Esophagus muscularis mucosa (tissue), 4 donors: ENCODE measurements around the gene OR7G2. TPM values are rescaled to one million over a fixed set of nuclear protein-coding genes. Genes with fewer than 3 reads are reported as not detected.

Experiments used
- DNase-seq: peaks from one replicate; pipeline ENCODE4 v3.0.0-alpha.2; 2017; ENCODE audit errors: extremely low spot score
- H3K27ac ChIP-seq, 4 donors: fragments of 200-600 bp; sonication (generic); replicated peaks in 1 of 4; 1 replicate in 3 of 4; 2 replicates in 1 of 4; pipeline ENCODE4 v1.5.1; 2016 to 2019; ENCODE audit warnings: mild to moderate bottlenecking in 1 of 4
- H3K27me3 ChIP-seq, 4 donors: fragments of 200-600 bp; sonication (generic); one replicate each; pipeline versions ENCODE4 v1.5.1 to v1.6.0; 2016 to 2019
- H3K36me3 ChIP-seq, 4 donors: fragments of 200-600 bp; sonication (generic); one replicate each; pipeline ENCODE4 v1.5.1; 2016 to 2019
- H3K4me1 ChIP-seq, 4 donors: fragments of 200-600 bp; sonication (generic); one replicate each; pipeline ENCODE4 v1.5.1; 2016 to 2019
- H3K4me3 ChIP-seq, 4 donors: fragments of 200-600 bp; sonication (generic); 1 replicate in 2 of 4; 2 replicates in 2 of 4; pipeline ENCODE4 v1.5.1; 2016 to 2019; ENCODE audit warnings: mild to moderate bottlenecking in 4 of 4, moderate library complexity in 1 of 4
- H3K9me3 ChIP-seq, 4 donors: fragments of 200-600 bp; sonication (generic); 1 replicate in 3 of 4; 2 replicates in 1 of 4; pipeline ENCODE4 v1.5.1; 2016 to 2019
- POLR2AphosphoS5 ChIP-seq, 2 donors: sonication (generic); formaldehyde crosslinking; IDR thresholded peaks; one replicate each; pipeline ENCODE4 v1.6.1; 2017; ENCODE audit warnings: antibody characterized with exemption in 2 of 2
- WGBS: methylation state at CpG from one replicate; pipeline ENCODE4 v1.1.5; 2018; 5-methylcytosine and 5-hydroxymethylcytosine counted together
- intact Hi-C: fragments of 100-400 bp; cut with DNase I; formaldehyde crosslinking; loops from one replicate; pipeline ENCODE4 v1.15.1; 2023
- small RNA-seq, 3 donors: library from RNA; depleted of rRNA; stranded (forward); fragments of <200 nt; gene quantifications; one replicate each; pipeline ENCODE3, GENCODE V24; 2016
- total RNA-seq, 4 donors: library from RNA; depleted of rRNA; stranded (reverse); fragments of >200 nt; gene quantifications; one replicate each; pipeline versions ENCODE4 v1.1.0 to v1.2.1, GENCODE V29; 2016

OR7G2 gene
- total RNA-seq, 4 donors from 2014 or later = not detected

GRCh38 chr19:9052894-9053293, 54.4 kb downstream of the OR7G2 start:
- no peak for DNase-seq
- 84% methylated on average over 4 of the region's 4 CpGs for WGBS
- intact Hi-C loops = no loop called here
- Histone ChIP-seq H3K4me1 (no peaks in the 10 kb centered on the region), H3K36me3 (no peaks in the 10 kb centered on the region), H3K27ac (no peak overlapping the region), H3K9me3 (no peaks in the 10 kb centered on the region), H3K4me3 (no peak overlapping the region), H3K27me3 (no peaks in the 10 kb centered on the region)
- no peak for TF ChIP-seq POLR2AphosphoS5 (IDR thresholded peaks at IDR 0.05)

Small RNA genes within 50 kb of the gene (small RNA-seq; reads per million reads assigned to genes)
- 0 reads per million in 3 donors for gene OR1M4P

Other genes starting within 250 kb of the OR7G2 start
- gene MUC16, start 97.1 kb downstream of the OR7G2 start, total RNA-seq = under 1 TPM in 3 of 4 donors, not detected in 1; under 0.01 TPM
- gene OR1M1, start 20.4 kb downstream of the OR7G2 start, total RNA-seq = not detected
- not detected for gene OR7G1, start 8.3 kb upstream of the OR7G2 start, total RNA-seq
- not detected for gene OR7G3, start 19.5 kb upstream of the OR7G2 start, total RNA-seq
- 10 to 100 TPM; 17.6 to 24.8 (median 21.5) TPM for gene ZNF317, start 32.9 kb upstream of the OR7G2 start, total RNA-seq
- under 1 TPM in 1 of 4 donors, not detected in 3; 0.17 TPM for gene OR7D2, start 71.5 kb upstream of the OR7G2 start, total RNA-seq
- not detected for gene OR7D4, start 112.1 kb upstream of the OR7G2 start, total RNA-seq
- gene OR7E24, start 143.5 kb upstream of the OR7G2 start, total RNA-seq = not detected
- 10 to 100 TPM; 14.2 to 19.1 (median 14.8) TPM for gene ZNF699, start 202.4 kb upstream of the OR7G2 start, total RNA-seq
- gene ZNF559, start 216.7 kb upstream of the OR7G2 start, total RNA-seq = 10 to 100 TPM in 3 of 4 donors, 1 to 10 TPM in 1; 8.8 to 18.9 (median 18.6) TPM